ENCODE measurements around the gene ISM1.

Gene ISM1

GRCh38 chr20:13238001-13238653, 17.1 kb downstream of the ISM1 start:
- TF ChIP-seq CTCF (IDR thresholded peaks at IDR 0.05; ENCODE audit: borderline replicate concordance, control extremely low read depth, extremely low read depth, insufficient read depth, missing control alignments): no peak
- no peak for DNase-seq (ENCODE audit: low spot score)
- in situ Hi-C loops (cut with MboI; ENCODE audit: low sequenced_read_pairs, unreplicated experiment): no loop called here

- no peak for TF ChIP-seq CTCF (IDR thresholded peaks at IDR 0.05; ENCODE audit: borderline replicate concordance, control extremely low read depth, extremely low read depth, insufficient read depth, missing control alignments)
- in situ Hi-C loops (cut with MboI; ENCODE audit: low sequenced_read_pairs, unreplicated experiment): no loop called here
- DNase-seq (ENCODE audit: low spot score): no peak
Measured at GRCh38 chr20:13243826-13244376, 22.8 kb downstream of the ISM1 start.

GRCh38 chr20:13245250-13245723, 24.2 kb downstream of the ISM1 start:
- DNase-seq (ENCODE audit: low spot score): no peak
- no peak for TF ChIP-seq CTCF (IDR thresholded peaks at IDR 0.05; ENCODE audit: borderline replicate concordance, control extremely low read depth, extremely low read depth, insufficient read depth, missing control alignments)
- in situ Hi-C loops (cut with MboI; ENCODE audit: low sequenced_read_pairs, unreplicated experiment): no loop called here

- TF ChIP-seq CTCF (IDR thresholded peaks at IDR 0.05; ENCODE audit: borderline replicate concordance, control extremely low read depth, extremely low read depth, insufficient read depth, missing control alignments): no peak
- in situ Hi-C loops (cut with MboI; ENCODE audit: low sequenced_read_pairs, unreplicated experiment): no loop called here
- no peak for DNase-seq (ENCODE audit: low spot score)
Measured at GRCh38 chr20:13249118-13249797, 28.2 kb downstream of the ISM1 start.

- no peak for TF ChIP-seq CTCF (IDR thresholded peaks at IDR 0.05; ENCODE audit: borderline replicate concordance, control extremely low read depth, extremely low read depth, insufficient read depth, missing control alignments)
- DNase-seq (ENCODE audit: low spot score): no peak
- in situ Hi-C loops (cut with MboI; ENCODE audit: low sequenced_read_pairs, unreplicated experiment): no loop called here
Measured at GRCh38 chr20:13249798-13250170, 28.7 kb downstream of the ISM1 start.

- no peak for TF ChIP-seq CTCF (IDR thresholded peaks at IDR 0.05; ENCODE audit: borderline replicate concordance, control extremely low read depth, extremely low read depth, insufficient read depth, missing control alignments)
- in situ Hi-C loops (cut with MboI; ENCODE audit: low sequenced_read_pairs, unreplicated experiment): no loop called here
- no peak for DNase-seq (ENCODE audit: low spot score)
Measured at GRCh38 chr20:13250251-13250650, 29.2 kb downstream of the ISM1 start.

All from GM13976 (cell line).